SK-N-SH treated with all-trans-retinoic acid at 6 μM for 48 hours (cell line): Measurements from ENCODE around the gene KASH5.
"Not testable (repeated sequence)": the region's sequence is repeated elsewhere in the genome, so short reads cannot be mapped to it uniquely, and the experiment has no call there.

Experiments used
- ARNTL ChIP-seq: fragments of 450-650 bp; formaldehyde crosslinking; IDR thresholded peaks from 2 replicates; pipeline ENCODE4 v1.5.0; 2020; ENCODE audit warnings: low read depth, mild to moderate bottlenecking, moderate library complexity, borderline replicate concordance
- BACH2 ChIP-seq: fragments of 250-450 bp; sonication (Bioruptor Pico); IDR thresholded peaks from 2 replicates; pipeline ENCODE4 v1.9.0; 2021; ENCODE audit warnings: mild to moderate bottlenecking, borderline replicate concordance
- RARB ChIP-seq: fragments of 250-450 bp; sonication (Bioruptor Pico); IDR thresholded peaks from 2 replicates; pipeline ENCODE4 v1.8.0; 2021; ENCODE audit warnings: mild to moderate bottlenecking, moderate library complexity
- TOX ChIP-seq: fragments of 250-450 bp; sonication (Bioruptor Pico); IDR thresholded peaks from 2 replicates; pipeline ENCODE4 v1.8.0; 2021; ENCODE audit warnings: mild to moderate bottlenecking, moderate library complexity, borderline replicate concordance
- ZFP3 ChIP-seq: fragments of 250-450 bp; sonication (Bioruptor Pico); IDR thresholded peaks from 2 replicates; pipeline ENCODE4 v1.5.0; 2020; ENCODE audit warnings: mild to moderate bottlenecking, moderate library complexity
- ZFP30 ChIP-seq: fragments of 450-650 bp; formaldehyde crosslinking; IDR thresholded peaks from 2 replicates; pipeline ENCODE4 v1.5.0; 2022; ENCODE audit warnings: mild to moderate bottlenecking, moderate library complexity
- ZNF565 ChIP-seq: fragments of 450-650 bp; formaldehyde crosslinking; conservative IDR thresholded peaks from 2 replicates; pipeline ENCODE4 v1.5.0; 2020; ENCODE audit warnings: low read depth, mild to moderate bottlenecking, moderate library complexity

DNA sequence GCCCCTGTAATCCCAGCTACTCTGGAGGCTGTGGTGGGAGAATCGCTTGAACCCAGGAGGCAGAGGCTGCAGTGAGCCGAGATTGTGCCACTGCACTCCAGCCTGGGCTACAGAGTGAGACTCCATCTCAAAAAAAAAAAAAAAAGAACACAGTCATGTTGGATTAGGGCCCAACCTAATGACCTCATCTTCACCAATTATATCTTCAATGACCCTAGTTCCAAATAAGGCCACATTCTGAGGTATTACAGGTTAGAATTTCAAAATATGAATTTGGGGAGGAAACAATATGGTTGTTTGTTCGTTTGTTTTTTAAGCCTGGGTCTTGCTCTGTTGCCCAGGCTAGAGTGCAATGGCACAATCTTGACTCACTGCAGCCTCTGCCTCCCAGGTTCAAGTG, 14.9 kb upstream of the KASH5 start:
- TF ChIP-seq ZFP3, TOX, RARB, ZNF565, BACH2, ARNTL, ZFP30 (CRISPR knock-in tag): not testable (repeated sequence)
